H9 (cell line): ENCODE measurements around the gene NUCB2. TPM values are rescaled to one million over a fixed set of nuclear protein-coding genes. Genes with fewer than 3 reads are reported as not detected.

Experiments used
- DNase-seq: peaks from one replicate; pipeline ENCODE4 v3.0.0-alpha.2; 2017
- H2AFZ ChIP-seq: one replicate; pipeline ENCODE4 v1.6.1; 2013; ENCODE audit warnings: mild to moderate bottlenecking, low read length, control low read depth, moderate library complexity
- H2AK5ac ChIP-seq: 2 replicates; pipeline ENCODE4 v1.6.1; 2013; ENCODE audit warnings: low read length, control low read depth, mixed read lengths; ENCODE audit not compliant: insufficient read length
- H2BK120ac ChIP-seq: one replicate; pipeline ENCODE4 v1.6.1; 2013; ENCODE audit warnings: low read depth, mild to moderate bottlenecking, low read length, control low read depth, inconsistent platforms; ENCODE audit not compliant: poor library complexity, severe bottlenecking
- H2BK12ac ChIP-seq: 2 replicates; pipeline ENCODE4 v1.6.1; 2013; ENCODE audit warnings: low read length, control low read depth, mixed read lengths, low read depth; ENCODE audit not compliant: insufficient read length
- H2BK15ac ChIP-seq: 2 replicates; pipeline ENCODE4 v1.6.1; 2013; ENCODE audit warnings: low read depth, low read length, control low read depth
- H2BK20ac ChIP-seq: one replicate; pipeline ENCODE4 v1.6.1; 2013; ENCODE audit warnings: low read depth, mild to moderate bottlenecking, low read length, control low read depth, inconsistent platforms; ENCODE audit not compliant: poor library complexity, severe bottlenecking
- H2BK5ac ChIP-seq: 2 replicates; pipeline ENCODE4 v1.6.1; 2013; ENCODE audit warnings: low read length, control low read depth, mixed read lengths; ENCODE audit not compliant: insufficient read length
- H3K14ac ChIP-seq: 2 replicates; pipeline ENCODE4 v1.6.1; 2013; ENCODE audit warnings: low read length, control low read depth; ENCODE audit not compliant: insufficient read depth
- H3K18ac ChIP-seq: 2 replicates; pipeline ENCODE4 v1.6.1; 2013; ENCODE audit warnings: low read depth, mild to moderate bottlenecking, mixed read lengths, low read length, control low read depth; ENCODE audit not compliant: insufficient read length
- H3K23ac ChIP-seq: 2 replicates; pipeline ENCODE4 v1.6.1; 2013; ENCODE audit warnings: low read length, control low read depth, mixed read lengths, low read depth; ENCODE audit not compliant: insufficient read length
- H3K23me2 ChIP-seq: 2 replicates; pipeline ENCODE4 v1.6.1; 2013; ENCODE audit warnings: low read depth, mild to moderate bottlenecking, mixed read lengths, low read length, control low read depth; ENCODE audit not compliant: insufficient read length, poor library complexity, severe bottlenecking
- H3K27ac ChIP-seq: 2 replicates; pipeline ENCODE4 v1.5.1; 2013; ENCODE audit warnings: low read length, control low read depth, mixed read lengths, low read depth; ENCODE audit not compliant: insufficient read length
- H3K27me3 ChIP-seq: 2 replicates; pipeline ENCODE4 v1.6.1; 2013; ENCODE audit warnings: low read length, control low read depth, inconsistent platforms; ENCODE audit not compliant: insufficient read depth
- H3K4ac ChIP-seq: 2 replicates; pipeline ENCODE4 v1.6.1; 2013; ENCODE audit warnings: low read depth, mild to moderate bottlenecking, control low read depth, inconsistent platforms, low read length, moderate library complexity
- H3K4me1 ChIP-seq: 2 replicates; pipeline ENCODE4 v1.6.1; 2013; ENCODE audit warnings: low read length, control low read depth, inconsistent platforms; ENCODE audit not compliant: insufficient read depth
- H3K4me2 ChIP-seq: 2 replicates; pipeline ENCODE4 v1.6.1; 2013; ENCODE audit warnings: low read length, control low read depth, mixed read lengths; ENCODE audit not compliant: insufficient read length, insufficient read depth
- H3K56ac ChIP-seq: 2 replicates; pipeline ENCODE4 v1.6.1; 2013; ENCODE audit warnings: low read depth, mild to moderate bottlenecking, mixed read lengths, low read length, control low read depth; ENCODE audit not compliant: insufficient read length
- H3K79me1 ChIP-seq: 2 replicates; pipeline ENCODE4 v1.6.1; 2013; ENCODE audit warnings: low read depth, mild to moderate bottlenecking, moderate library complexity, low read length, control low read depth, inconsistent platforms; ENCODE audit not compliant: insufficient read depth, poor library complexity, severe bottlenecking
- H3K79me2 ChIP-seq: 2 replicates; pipeline ENCODE4 v1.6.1; 2013; ENCODE audit warnings: low read length, control low read depth, inconsistent platforms; ENCODE audit not compliant: insufficient read depth
- H3K9ac ChIP-seq: 2 replicates; pipeline ENCODE4 v1.6.1; 2013; ENCODE audit warnings: low read length, control low read depth, mixed read lengths; ENCODE audit not compliant: insufficient read length; ENCODE audit errors: extremely low read depth
- H3K9me3 ChIP-seq: one replicate; pipeline ENCODE4 v1.6.1; 2013; ENCODE audit warnings: low read depth, low read length, inconsistent platforms; ENCODE audit not compliant: control insufficient read depth
- H3T11ph ChIP-seq: one replicate; pipeline ENCODE4 v1.6.1; 2013; ENCODE audit warnings: mild to moderate bottlenecking, low read length, control low read depth, inconsistent platforms
- H4K20me1 ChIP-seq: one replicate; pipeline ENCODE4 v1.6.1; 2013; ENCODE audit not compliant: control insufficient read depth, insufficient read length, insufficient read depth
- H4K5ac ChIP-seq: 2 replicates; pipeline ENCODE4 v1.6.1; 2013; ENCODE audit warnings: low read depth, mild to moderate bottlenecking, mixed read lengths, low read length, control low read depth; ENCODE audit not compliant: insufficient read length
- H4K8ac ChIP-seq: replicated peaks from 2 replicates; pipeline ENCODE4 v1.6.1; 2013; ENCODE audit warnings: low read length, control low read depth, mixed read lengths, low read depth; ENCODE audit not compliant: insufficient read length
- H4K91ac ChIP-seq: 2 replicates; pipeline ENCODE4 v1.6.1; 2013; ENCODE audit warnings: low read depth, mild to moderate bottlenecking, moderate library complexity, mixed read lengths, low read length, control low read depth; ENCODE audit not compliant: insufficient read length
- H3K27ac Mint-ChIP-seq, 3 experiments: 2 replicates in 2 of 3; 3 replicates in 1 of 3; pipeline ENCODE4 v1.8.0; 2020 to 2021; ENCODE audit warnings: mixed read lengths in 3 of 3, mild to moderate bottlenecking in 1 of 3, moderate library complexity in 1 of 3
- H3K27me3 Mint-ChIP-seq: 2 replicates; pipeline ENCODE4 v1.8.0; 2021; ENCODE audit warnings: low read depth, mild to moderate bottlenecking, moderate library complexity, mixed read lengths
- H3K36me3 Mint-ChIP-seq, 3 experiments: 2 replicates in 2 of 3; 3 replicates in 1 of 3; pipeline ENCODE4 v1.8.0; 2020 to 2021; ENCODE audit warnings: low read depth in 3 of 3, mixed read lengths in 3 of 3; ENCODE audit not compliant: insufficient read depth in 1 of 3
- H3K4me1 Mint-ChIP-seq, 2 experiments: 2 replicates each; pipeline ENCODE4 v1.8.0; 2020; ENCODE audit warnings: mixed read lengths in 2 of 2
- H3K4me3 Mint-ChIP-seq, 2 experiments: 2 replicates in 1 of 2; 3 replicates in 1 of 2; pipeline ENCODE4 v1.8.0; 2020 to 2021; ENCODE audit warnings: mild to moderate bottlenecking in 2 of 2, mixed read lengths in 2 of 2, moderate library complexity in 1 of 2
- H3K9me3 Mint-ChIP-seq, 2 experiments: 2 replicates in 1 of 2; 3 replicates in 1 of 2; pipeline ENCODE4 v1.8.0; 2020; ENCODE audit warnings: mild to moderate bottlenecking in 2 of 2, mixed read lengths in 2 of 2, moderate library complexity in 1 of 2
- CTCF ChIP-seq: fragments of 200-600 bp; sonication (generic); conservative IDR thresholded peaks from 3 replicates; pipeline ENCODE4 v1.8.0; 2021; ENCODE audit warnings: antibody characterized with exemption, mild to moderate bottlenecking
- WGBS: extraction: QIAGEN DNeasy Blood & Tissue Kit; methylation state at CpG from one replicate; pipeline ENCODE4 v1.1.7; 2013; ENCODE audit warnings: missing lambda C conversion rate, low lambda C conversion rate, mixed read lengths; ENCODE audit not compliant: insufficient read length; ENCODE audit errors: extremely low coverage; 5-methylcytosine and 5-hydroxymethylcytosine counted together
- total RNA-seq: library from RNA; stranded (reverse); gene quantifications from 2 replicates; pipeline ENCODE4 v1.2.1, GENCODE V29; 2021

Gene NUCB2
- total RNA-seq, 1 experiment from 2014 or later: 29.1 TPM

DNA sequence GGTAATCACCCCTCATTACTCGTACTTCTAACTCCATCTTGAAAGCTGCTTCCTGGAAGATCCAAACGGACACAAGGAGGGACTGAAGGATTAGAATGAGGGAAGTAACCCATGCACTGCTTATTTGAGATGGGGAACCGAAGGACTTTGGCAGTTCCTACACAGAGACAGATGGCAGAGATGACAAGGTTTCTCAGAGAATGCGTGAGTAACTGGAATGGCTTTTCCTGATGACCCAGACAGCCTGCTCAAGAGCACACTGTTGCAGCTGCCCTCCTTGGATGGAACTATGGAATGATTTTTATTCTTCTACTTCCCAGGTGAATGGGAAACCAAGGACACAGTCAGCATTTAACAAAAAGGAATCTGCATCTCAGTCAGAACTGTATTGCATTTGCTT is 104.6 kb downstream of the NUCB2 start:
- H2BK20ac ChIP-seq: no peak overlapping the region
- TF ChIP-seq CTCF: no peak
- no peaks in the 10 kb centered on the region for H3K79me1 ChIP-seq
- no peak overlapping the region for H3K9ac ChIP-seq
- Mint-ChIP-seq H3K9me3 (peaks cover 13 to 20% of the 10 kb centered on the region in 2 experiments; a peak in 4 of 5 replicates), H3K4me1 (peaks cover 3 to 5% of the 10 kb centered on the region in 2 experiments; a peak in 3 of 4 replicates), H3K27ac (no peak overlapping the region), H3K27me3 (no peaks in the 10 kb centered on the region; the same call in 1 of the 2 replicates), H3K36me3 (peaks cover 4 to 13% (median 8%) of the 10 kb centered on the region in 3 experiments), H3K4me3 (no peak overlapping the region)
- no peaks in the 10 kb centered on the region for H3K4me1 ChIP-seq
- H3T11ph ChIP-seq: no peak overlapping the region
- H2BK120ac ChIP-seq: no peak overlapping the region
- no peak for DNase-seq
- H2AFZ ChIP-seq: no peak overlapping the region
- no peak overlapping the region for H3K14ac ChIP-seq
- no peak overlapping the region for H3K27ac ChIP-seq
- H4K8ac ChIP-seq: no peak overlapping the region
- H3K23ac ChIP-seq: no peak overlapping the region
- H3K4me2 ChIP-seq: no peak overlapping the region
- no peak overlapping the region for H2AK5ac ChIP-seq
- no peak overlapping the region for H3K4ac ChIP-seq
- H4K5ac ChIP-seq: no peak overlapping the region
- no peak overlapping the region for H2BK15ac ChIP-seq
- no peak overlapping the region for H3K56ac ChIP-seq
- H3K27me3 ChIP-seq: no peaks in the 10 kb centered on the region
- H2BK12ac ChIP-seq: no peak overlapping the region
- peaks cover 3% of the 10 kb centered on the region for H4K20me1 ChIP-seq
- H2BK5ac ChIP-seq: no peak overlapping the region
- no CpG with 5 or more reads among the region's 4 CpGs for WGBS
- H4K91ac ChIP-seq: no peak overlapping the region
- no peaks in the 10 kb centered on the region for H3K79me2 ChIP-seq
- H3K23me2 ChIP-seq: no peaks in the 10 kb centered on the region
- peaks cover 19% of the 10 kb centered on the region for H3K9me3 ChIP-seq
- H3K18ac ChIP-seq: no peak overlapping the region

Other genes starting within 250 kb of the NUCB2 start
- gene RPS13, start 199.1 kb upstream of the NUCB2 start, total RNA-seq: 1,466 and 1,469 TPM in 2 replicates
- gene PIK3C2A, start 68.8 kb upstream of the NUCB2 start, total RNA-seq: 75.8 and 82.6 TPM in 2 replicates
- 0.94 and 1.4 TPM in 2 replicates for gene NCR3LG1, start 75.1 kb downstream of the NUCB2 start, total RNA-seq
- 2.3 and 2.9 TPM in 2 replicates for gene KCNJ11, start 111.9 kb downstream of the NUCB2 start, total RNA-seq
- 2.4 and 3.2 TPM in 2 replicates for gene ABCC8, start 200.1 kb downstream of the NUCB2 start, total RNA-seq